ENCODE results near the gene NDUFA3. TPM values are rescaled to one million over a fixed set of nuclear protein-coding genes. Genes with fewer than 3 reads are reported as not detected.

NDUFA3 gene
- total RNA-seq, 1 donor from 2014 or later = 143 TPM

- H3K9me3 Mint-ChIP-seq (ENCODE audit: unreplicated experiment) = peaks cover 2% of the 10 kb centered on the region
- DNase-seq = no peak
- H3K4me1 Mint-ChIP-seq (ENCODE audit: low read depth, unreplicated experiment) = peaks cover 3% of the 10 kb centered on the region
- H3K4me3 Mint-ChIP-seq (ENCODE audit: unreplicated experiment) = no peak overlapping the region
- no peaks in the 10 kb centered on the region for H3K36me3 Mint-ChIP-seq (ENCODE audit: unreplicated experiment)
- TF ChIP-seq CTCF (IDR thresholded peaks at IDR 0.05; ENCODE audit: partially characterized antibody, unreplicated experiment) = no peak
- no peak overlapping the region for H3K27ac Mint-ChIP-seq (ENCODE audit: unreplicated experiment)
- peaks cover 6% of the 10 kb centered on the region for H3K27me3 Mint-ChIP-seq (ENCODE audit: unreplicated experiment)
These were observed 18.6 kb downstream of the NDUFA3 start for GRCh38 chr19:54121259-54121658.

GRCh38 chr19:54123682-54124081, 21.0 kb downstream of the NDUFA3 start:
- Mint-ChIP-seq H3K27me3 (ENCODE audit: unreplicated experiment) (peaks cover 3% of the 10 kb centered on the region), H3K4me3 (ENCODE audit: unreplicated experiment) (no peak overlapping the region), H3K27ac (ENCODE audit: unreplicated experiment) (no peak overlapping the region), H3K4me1 (ENCODE audit: low read depth, unreplicated experiment) (no peaks in the 10 kb centered on the region), H3K9me3 (ENCODE audit: unreplicated experiment) (peaks cover 2% of the 10 kb centered on the region), H3K36me3 (ENCODE audit: unreplicated experiment) (no peaks in the 10 kb centered on the region)
- TF ChIP-seq CTCF (IDR thresholded peaks at IDR 0.05; ENCODE audit: partially characterized antibody, unreplicated experiment) = no peak
- DNase-seq = no peak

GRCh38 chr19:54124393-54124792, 21.7 kb downstream of the NDUFA3 start:
- no peaks in the 10 kb centered on the region for H3K36me3 Mint-ChIP-seq (ENCODE audit: unreplicated experiment)
- peaks cover 2% of the 10 kb centered on the region for H3K9me3 Mint-ChIP-seq (ENCODE audit: unreplicated experiment)
- no peak overlapping the region for H3K4me3 Mint-ChIP-seq (ENCODE audit: unreplicated experiment)
- no peak for DNase-seq
- H3K4me1 Mint-ChIP-seq (ENCODE audit: low read depth, unreplicated experiment) = no peaks in the 10 kb centered on the region
- no peak for TF ChIP-seq CTCF (IDR thresholded peaks at IDR 0.05; ENCODE audit: partially characterized antibody, unreplicated experiment)
- H3K27ac Mint-ChIP-seq (ENCODE audit: unreplicated experiment) = no peak overlapping the region
- H3K27me3 Mint-ChIP-seq (ENCODE audit: unreplicated experiment) = peaks cover 3% of the 10 kb centered on the region

GRCh38 chr19:54125713-54126112, 23.1 kb downstream of the NDUFA3 start:
- DNase-seq = no peak
- Mint-ChIP-seq H3K27ac (ENCODE audit: unreplicated experiment) (no peak overlapping the region), H3K36me3 (ENCODE audit: unreplicated experiment) (no peaks in the 10 kb centered on the region), H3K4me3 (ENCODE audit: unreplicated experiment) (no peak overlapping the region), H3K4me1 (ENCODE audit: low read depth, unreplicated experiment) (no peaks in the 10 kb centered on the region), H3K27me3 (ENCODE audit: unreplicated experiment) (peaks cover 1% of the 10 kb centered on the region), H3K9me3 (ENCODE audit: unreplicated experiment) (no peaks in the 10 kb centered on the region)
- TF ChIP-seq CTCF (IDR thresholded peaks at IDR 0.05; ENCODE audit: partially characterized antibody, unreplicated experiment) = no peak

- H3K4me1 Mint-ChIP-seq (ENCODE audit: low read depth, unreplicated experiment) = no peaks in the 10 kb centered on the region
- no peak overlapping the region for H3K4me3 Mint-ChIP-seq (ENCODE audit: unreplicated experiment)
- no peaks in the 10 kb centered on the region for H3K36me3 Mint-ChIP-seq (ENCODE audit: unreplicated experiment)
- no peak overlapping the region for H3K27ac Mint-ChIP-seq (ENCODE audit: unreplicated experiment)
- peaks cover under 1% of the 10 kb centered on the region for H3K27me3 Mint-ChIP-seq (ENCODE audit: unreplicated experiment)
- no peaks in the 10 kb centered on the region for H3K9me3 Mint-ChIP-seq (ENCODE audit: unreplicated experiment)
- no peak for TF ChIP-seq CTCF (IDR thresholded peaks at IDR 0.05; ENCODE audit: partially characterized antibody, unreplicated experiment)
- no peak for DNase-seq
These were observed 25.2 kb downstream of the NDUFA3 start for GRCh38 chr19:54127688-54128440.

All from glutamatergic neuron (in vitro differentiated cells).